Measurements from ENCODE around the gene BRD7. TPM values are rescaled to one million over a fixed set of nuclear protein-coding genes. Genes with fewer than 3 reads are reported as not detected.

BRD7 gene
- polyA plus RNA-seq, 3 donors = 11.4 to 33.0 (median 21.2) TPM

DNA sequence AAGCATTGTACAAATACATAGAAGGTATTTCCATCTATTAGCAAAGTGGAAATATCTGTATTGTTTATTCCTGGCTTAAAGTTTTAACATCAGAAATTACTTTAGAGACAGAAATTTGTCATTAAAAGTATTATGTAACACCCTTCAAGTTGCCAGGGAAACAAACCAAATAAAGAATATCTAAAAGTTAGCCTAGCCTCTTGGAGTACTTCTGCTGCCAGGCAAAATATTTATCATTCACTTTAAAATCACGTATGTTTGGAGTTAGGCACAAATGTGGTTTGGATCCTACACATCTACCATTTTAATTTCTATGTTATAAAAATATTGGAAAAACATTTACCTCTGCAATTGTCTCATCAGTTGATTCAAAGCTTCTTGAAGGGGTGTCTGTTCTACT, 14.7 kb downstream of the BRD7 start:
- intact Hi-C loops (cut with micrococcal nuclease) = loop anchor here in 1 of 2 donors (5.0 kb wide), 1 partner anchor 142 kb away; no protein-coding TSS in a partner anchor
- Histone ChIP-seq H3K9ac (ENCODE audit: insufficient read depth, low read length, poor library complexity, severe bottlenecking) (no peak overlapping the region), H4K20me1 (ENCODE audit: insufficient read depth, low read length) (peaks cover 45% of the 10 kb centered on the region), H3K36me3 (replicated peaks in 1 of 2; ENCODE audit: control insufficient read depth in 1 of 2, insufficient read depth in 2 of 2, low read length in 2 of 2) (peaks cover 74 to 90% of the 10 kb centered on the region in 2 donors), H3K4me2 (replicated peaks; ENCODE audit: extremely low read depth, low read length, poor library complexity, severe bottlenecking) (no peak overlapping the region), H3K27ac (ENCODE audit: low read depth in 1 of 2, low read length in 2 of 2) (no peak overlapping the region), H3K79me2 (ENCODE audit: insufficient read depth, low read length) (peaks cover 40% of the 10 kb centered on the region), H3K4me1 (ENCODE audit: control insufficient read depth in 1 of 2, insufficient read depth in 2 of 2, low read length in 2 of 2) (no peaks in the 10 kb centered on the region), H3K27me3 (ENCODE audit: control insufficient read depth in 2 of 2, insufficient read depth in 2 of 2, low read length in 2 of 2) (no peaks in the 10 kb centered on the region), H3K9me3 (replicated peaks in 1 of 2; ENCODE audit: control insufficient read depth in 1 of 2, insufficient read depth in 1 of 2, low read length in 2 of 2) (no peaks in the 10 kb centered on the region), H3K4me3 (replicated peaks in 1 of 3; ENCODE audit: low read depth in 2 of 3, low read length in 3 of 3) (no peak overlapping the region), H2AFZ (ENCODE audit: insufficient read depth, low read depth, low read length, poor library complexity, severe bottlenecking) (no peak overlapping the region)
- Mint-ChIP-seq H3K4me1 (no peaks in the 10 kb centered on the region), H3K36me3 (peaks cover 60 to 76% of the 10 kb centered on the region in 2 donors), H3K4me3 (no peak overlapping the region), H3K27me3 (ENCODE audit: low read depth in 3 of 3) (no peaks in the 10 kb centered on the region), H3K27ac (peak overlapping the region in 3 of 7 donors; percentile 25 to 45 (median 30)), H3K9me3 (peaks cover 0 to 4% (median 3%) of the 10 kb centered on the region in 7 donors)
- WGBS (ENCODE audit: insufficient coverage) = no CpG with 5 or more reads among the region's 1 CpG
- TF ChIP-seq CTCF (IDR thresholded peaks at IDR 0.05) = no peak
- DNase-seq = no peak

- Mint-ChIP-seq H3K4me1 (no peaks in the 10 kb centered on the region), H3K4me3 (no peak overlapping the region), H3K27me3 (ENCODE audit: low read depth in 3 of 3) (no peaks in the 10 kb centered on the region), H3K27ac (no peak overlapping the region), H3K36me3 (peaks cover 63 to 72% of the 10 kb centered on the region in 2 donors), H3K9me3 (peaks cover 0 to 4% (median 3%) of the 10 kb centered on the region in 7 donors)
- Histone ChIP-seq H3K4me3 (replicated peaks in 1 of 3; ENCODE audit: low read depth in 2 of 3, low read length in 3 of 3) (no peak overlapping the region), H3K36me3 (replicated peaks in 1 of 2; ENCODE audit: control insufficient read depth in 1 of 2, insufficient read depth in 2 of 2, low read length in 2 of 2) (peaks cover 58 to 72% of the 10 kb centered on the region in 2 donors), H3K9me3 (replicated peaks in 1 of 2; ENCODE audit: control insufficient read depth in 1 of 2, insufficient read depth in 1 of 2, low read length in 2 of 2) (no peaks in the 10 kb centered on the region), H4K20me1 (ENCODE audit: insufficient read depth, low read length) (peaks cover 24% of the 10 kb centered on the region), H2AFZ (ENCODE audit: insufficient read depth, low read depth, low read length, poor library complexity, severe bottlenecking) (no peak overlapping the region), H3K79me2 (ENCODE audit: insufficient read depth, low read length) (peaks cover 20% of the 10 kb centered on the region), H3K27me3 (ENCODE audit: control insufficient read depth in 2 of 2, insufficient read depth in 2 of 2, low read length in 2 of 2) (no peaks in the 10 kb centered on the region), H3K9ac (ENCODE audit: insufficient read depth, low read length, poor library complexity, severe bottlenecking) (no peak overlapping the region), H3K27ac (ENCODE audit: low read depth in 1 of 2, low read length in 2 of 2) (no peak overlapping the region), H3K4me2 (replicated peaks; ENCODE audit: extremely low read depth, low read length, poor library complexity, severe bottlenecking) (no peak overlapping the region), H3K4me1 (ENCODE audit: control insufficient read depth in 1 of 2, insufficient read depth in 2 of 2, low read length in 2 of 2) (no peaks in the 10 kb centered on the region)
- no CpG with 5 or more reads among the region's 2 CpGs for WGBS (ENCODE audit: insufficient coverage)
- no peak for DNase-seq
- intact Hi-C loops (cut with micrococcal nuclease) = loop anchor here in 1 of 2 donors (5.0 kb wide), 1 partner anchor 140 kb away; no protein-coding TSS in a partner anchor
- TF ChIP-seq CTCF (IDR thresholded peaks at IDR 0.05) = no peak
Measured at GRCh38 chr16:50351952-50352351, 16.8 kb downstream of the BRD7 start.
